ENCODE results near the gene HECW1. TPM values are rescaled to one million over a fixed set of nuclear protein-coding genes. Genes with fewer than 3 reads are reported as not detected.

Gene HECW1
- total RNA-seq, 3 donors from 2014 or later = not detected

- Mint-ChIP-seq H3K27me3 (ENCODE audit: low read depth) (peaks cover 7% of the 10 kb centered on the region), H3K4me3 (no peak overlapping the region), H3K9me3 (peaks cover 5% of the 10 kb centered on the region), H3K4me1 (ENCODE audit: low read depth) (no peaks in the 10 kb centered on the region), H3K36me3 (ENCODE audit: insufficient read depth) (no peaks in the 10 kb centered on the region)
- DNase-seq (no peak), ATAC-seq (no peak)
Observed at GRCh38 chr7:43099750-43100149, 12.7 kb upstream of the HECW1 start.

- Mint-ChIP-seq H3K36me3 (ENCODE audit: insufficient read depth) (no peaks in the 10 kb centered on the region), H3K4me1 (ENCODE audit: low read depth) (no peaks in the 10 kb centered on the region), H3K9me3 (no peaks in the 10 kb centered on the region), H3K27me3 (ENCODE audit: low read depth) (peaks cover 34% of the 10 kb centered on the region), H3K4me3 (no peak overlapping the region)
- no peak for ATAC-seq
- DNase-seq = no peak
Observed at GRCh38 chr7:43104874-43105520, 7.5 kb upstream of the HECW1 start.

GRCh38 chr7:43105521-43106120, 6.8 kb upstream of the HECW1 start:
- H3K27me3 Mint-ChIP-seq (ENCODE audit: low read depth) = peaks cover 37% of the 10 kb centered on the region

GRCh38 chr7:43108255-43109011, 4.0 kb upstream of the HECW1 start:
- DNase-seq (no peak), ATAC-seq (peak; percentile 62 to 70)
- Mint-ChIP-seq H3K4me1 (ENCODE audit: low read depth) (peaks cover 3% of the 10 kb centered on the region), H3K9me3 (no peaks in the 10 kb centered on the region), H3K4me3 (no peak overlapping the region), H3K27me3 (ENCODE audit: low read depth) (peaks cover 47% of the 10 kb centered on the region), H3K36me3 (ENCODE audit: insufficient read depth) (no peaks in the 10 kb centered on the region)

More at GRCh38 chr7:43105521-43106120, 6.8 kb upstream of the HECW1 start:
- DNase-seq = no peak
- H3K4me1 Mint-ChIP-seq (ENCODE audit: low read depth) = no peaks in the 10 kb centered on the region
- ATAC-seq = no peak
- no peaks in the 10 kb centered on the region for H3K36me3 Mint-ChIP-seq (ENCODE audit: insufficient read depth)
- H3K9me3 Mint-ChIP-seq = no peaks in the 10 kb centered on the region
- H3K4me3 Mint-ChIP-seq = no peak overlapping the region

- DNase-seq = no peak
- Mint-ChIP-seq H3K27me3 (ENCODE audit: low read depth) (peaks cover 65% of the 10 kb centered on the region), H3K4me1 (ENCODE audit: low read depth) (peaks cover 9% of the 10 kb centered on the region), H3K4me3 (no peak overlapping the region), H3K36me3 (ENCODE audit: insufficient read depth) (no peaks in the 10 kb centered on the region), H3K9me3 (no peaks in the 10 kb centered on the region)
- ATAC-seq = no peak
Observed at GRCh38 chr7:43110791-43111535, 1.5 kb upstream of the HECW1 start.

- peaks cover 68% of the 10 kb centered on the region for H3K27me3 Mint-ChIP-seq (ENCODE audit: low read depth)
- H3K4me1 Mint-ChIP-seq (ENCODE audit: low read depth) = peaks cover 9% of the 10 kb centered on the region
- H3K9me3 Mint-ChIP-seq = no peaks in the 10 kb centered on the region
- H3K36me3 Mint-ChIP-seq (ENCODE audit: insufficient read depth) = no peaks in the 10 kb centered on the region
- ATAC-seq (no peak), DNase-seq (no peak)
- no peak overlapping the region for H3K4me3 Mint-ChIP-seq
Observed at GRCh38 chr7:43111630-43112458, 603 bp upstream of the HECW1 start.

GRCh38 chr7:43112941-43113621, 634 bp downstream of the HECW1 start:
- no peak overlapping the region for H3K4me3 Mint-ChIP-seq

GRCh38 chr7:43113622-43114457, 1.4 kb downstream of the HECW1 start:
- Mint-ChIP-seq H3K9me3 (no peaks in the 10 kb centered on the region), H3K4me1 (ENCODE audit: low read depth) (peaks cover 9% of the 10 kb centered on the region), H3K4me3 (peak overlapping the region; percentile 11), H3K36me3 (ENCODE audit: insufficient read depth) (no peaks in the 10 kb centered on the region), H3K27me3 (ENCODE audit: low read depth) (peaks cover 66% of the 10 kb centered on the region)
- DNase-seq (no peak), ATAC-seq (peak in 1 of 2 donors; percentile 28)

More at GRCh38 chr7:43112941-43113621, 634 bp downstream of the HECW1 start:
- Mint-ChIP-seq H3K9me3 (no peaks in the 10 kb centered on the region), H3K36me3 (ENCODE audit: insufficient read depth) (no peaks in the 10 kb centered on the region), H3K4me1 (ENCODE audit: low read depth) (peaks cover 9% of the 10 kb centered on the region), H3K27me3 (ENCODE audit: low read depth) (peaks cover 73% of the 10 kb centered on the region)
- DNase-seq (no peak), ATAC-seq (peak; percentile 25 to 35)

GRCh38 chr7:43114458-43114780, 2.0 kb downstream of the HECW1 start:
- Mint-ChIP-seq H3K27me3 (ENCODE audit: low read depth) (peaks cover 60% of the 10 kb centered on the region), H3K9me3 (no peaks in the 10 kb centered on the region), H3K36me3 (ENCODE audit: insufficient read depth) (no peaks in the 10 kb centered on the region), H3K4me1 (ENCODE audit: low read depth) (peaks cover 9% of the 10 kb centered on the region), H3K4me3 (no peak overlapping the region)
- DNase-seq (no peak), ATAC-seq (no peak)

- peaks cover 9% of the 10 kb centered on the region for H3K4me1 Mint-ChIP-seq (ENCODE audit: low read depth)
- ATAC-seq (no peak), DNase-seq (no peak)
- peaks cover 47% of the 10 kb centered on the region for H3K27me3 Mint-ChIP-seq (ENCODE audit: low read depth)
- no peaks in the 10 kb centered on the region for H3K36me3 Mint-ChIP-seq (ENCODE audit: insufficient read depth)
- H3K9me3 Mint-ChIP-seq = no peaks in the 10 kb centered on the region
- no peak overlapping the region for H3K4me3 Mint-ChIP-seq
Observed at GRCh38 chr7:43116451-43116850, 4.0 kb downstream of the HECW1 start.

GRCh38 chr7:43117095-43117494, 4.6 kb downstream of the HECW1 start:
- no peak for DNase-seq
- Mint-ChIP-seq H3K36me3 (ENCODE audit: insufficient read depth) (no peaks in the 10 kb centered on the region), H3K27me3 (ENCODE audit: low read depth) (peaks cover 40% of the 10 kb centered on the region), H3K9me3 (no peaks in the 10 kb centered on the region), H3K4me1 (ENCODE audit: low read depth) (peaks cover 7% of the 10 kb centered on the region), H3K4me3 (no peak overlapping the region)
- ATAC-seq = no peak

- DNase-seq = no peak
- Mint-ChIP-seq H3K4me1 (ENCODE audit: low read depth) (peaks cover 6% of the 10 kb centered on the region), H3K27me3 (ENCODE audit: low read depth) (peaks cover 39% of the 10 kb centered on the region), H3K36me3 (ENCODE audit: insufficient read depth) (no peaks in the 10 kb centered on the region), H3K4me3 (no peak overlapping the region), H3K9me3 (no peaks in the 10 kb centered on the region)
- no peak for ATAC-seq
Observed at GRCh38 chr7:43117861-43118260, 5.4 kb downstream of the HECW1 start.

- no peak for DNase-seq
- H3K27me3 Mint-ChIP-seq (ENCODE audit: low read depth) = peaks cover 39% of the 10 kb centered on the region
- no peaks in the 10 kb centered on the region for H3K9me3 Mint-ChIP-seq
- peaks cover 6% of the 10 kb centered on the region for H3K4me1 Mint-ChIP-seq (ENCODE audit: low read depth)
- H3K36me3 Mint-ChIP-seq (ENCODE audit: insufficient read depth) = no peaks in the 10 kb centered on the region
- ATAC-seq = no peak
- no peak overlapping the region for H3K4me3 Mint-ChIP-seq
Observed at GRCh38 chr7:43118313-43118712, 5.9 kb downstream of the HECW1 start.
